ENCODE results near the gene COMP. TPM values are rescaled to one million over a fixed set of nuclear protein-coding genes. Genes with fewer than 3 reads are reported as not detected.

COMP gene
- polyA plus RNA-seq, 3 donors = 0.24 to 3.4 (median 0.52) TPM

- no peak overlapping the region for H3K27ac ChIP-seq (ENCODE audit: low read depth, low read length)
Measured at GRCh38 chr19:18774782-18775444, 16.2 kb downstream of the COMP start.

GRCh38 chr19:18774107-18774506, 17.0 kb downstream of the COMP start:
- H3K27ac ChIP-seq (ENCODE audit: low read depth, low read length) = no peak overlapping the region

More at GRCh38 chr19:18774782-18775444, 16.2 kb downstream of the COMP start:
- 94 to 97% (median 95%) methylated on average over 38 to 40 of the region's 40 CpGs for WGBS, 3 donors

DNA sequence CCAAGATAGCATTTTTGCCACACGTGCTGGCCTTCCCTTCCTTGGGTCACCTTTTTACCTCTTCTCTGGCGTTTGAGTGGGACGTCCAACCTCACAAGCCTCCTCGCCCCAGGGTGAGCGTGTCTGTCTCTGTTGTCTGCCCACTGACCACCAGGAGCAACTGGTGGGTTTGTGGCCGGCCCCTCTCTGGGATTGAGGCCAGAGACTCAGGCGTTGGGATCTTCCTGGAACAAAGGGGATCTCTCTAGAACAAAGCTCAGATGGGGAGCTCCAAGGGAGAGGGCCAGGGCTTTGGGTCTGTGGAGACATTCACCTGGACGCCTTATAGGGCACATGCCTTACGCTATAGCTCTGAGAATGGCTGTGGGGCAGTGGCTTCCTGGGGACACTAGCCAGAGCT, 17.4 kb downstream of the COMP start:
- H3K27ac ChIP-seq (ENCODE audit: low read depth, low read length) = no peak overlapping the region
- WGBS, 3 donors = 87 to 94% (median 94%) methylated on average over 9 of the region's 9 CpGs

More at GRCh38 chr19:18774107-18774506, 17.0 kb downstream of the COMP start:
- WGBS, 3 donors = 84 to 95% (median 90%) methylated on average over 11 of the region's 11 CpGs

GRCh38 chr19:18772620-18773587, 18.2 kb downstream of the COMP start:
- 77 to 88% (median 86%) methylated on average over 27 of the region's 27 CpGs for WGBS, 3 donors
- no peak overlapping the region for H3K27ac ChIP-seq (ENCODE audit: low read depth, low read length)

GRCh38 chr19:18771328-18772242, 19.5 kb downstream of the COMP start:
- WGBS, 3 donors = 90 to 93% (median 93%) methylated on average over 34 to 36 of the region's 36 CpGs
- H3K27ac ChIP-seq (ENCODE audit: low read depth, low read length) = no peak overlapping the region

- H3K27ac ChIP-seq (ENCODE audit: low read depth, low read length) = no peak overlapping the region
- WGBS, 3 donors = 81 to 85% (median 82%) methylated on average over 11 to 13 of the region's 13 CpGs
Measured at GRCh38 chr19:18770663-18771327, 20.3 kb downstream of the COMP start.

- 94 to 97% (median 96%) methylated on average over 15 of the region's 15 CpGs for WGBS, 3 donors
- H3K27ac ChIP-seq (ENCODE audit: low read depth, low read length) = no peak overlapping the region
Measured at GRCh38 chr19:18769989-18770528, 21.0 kb downstream of the COMP start.

DNA sequence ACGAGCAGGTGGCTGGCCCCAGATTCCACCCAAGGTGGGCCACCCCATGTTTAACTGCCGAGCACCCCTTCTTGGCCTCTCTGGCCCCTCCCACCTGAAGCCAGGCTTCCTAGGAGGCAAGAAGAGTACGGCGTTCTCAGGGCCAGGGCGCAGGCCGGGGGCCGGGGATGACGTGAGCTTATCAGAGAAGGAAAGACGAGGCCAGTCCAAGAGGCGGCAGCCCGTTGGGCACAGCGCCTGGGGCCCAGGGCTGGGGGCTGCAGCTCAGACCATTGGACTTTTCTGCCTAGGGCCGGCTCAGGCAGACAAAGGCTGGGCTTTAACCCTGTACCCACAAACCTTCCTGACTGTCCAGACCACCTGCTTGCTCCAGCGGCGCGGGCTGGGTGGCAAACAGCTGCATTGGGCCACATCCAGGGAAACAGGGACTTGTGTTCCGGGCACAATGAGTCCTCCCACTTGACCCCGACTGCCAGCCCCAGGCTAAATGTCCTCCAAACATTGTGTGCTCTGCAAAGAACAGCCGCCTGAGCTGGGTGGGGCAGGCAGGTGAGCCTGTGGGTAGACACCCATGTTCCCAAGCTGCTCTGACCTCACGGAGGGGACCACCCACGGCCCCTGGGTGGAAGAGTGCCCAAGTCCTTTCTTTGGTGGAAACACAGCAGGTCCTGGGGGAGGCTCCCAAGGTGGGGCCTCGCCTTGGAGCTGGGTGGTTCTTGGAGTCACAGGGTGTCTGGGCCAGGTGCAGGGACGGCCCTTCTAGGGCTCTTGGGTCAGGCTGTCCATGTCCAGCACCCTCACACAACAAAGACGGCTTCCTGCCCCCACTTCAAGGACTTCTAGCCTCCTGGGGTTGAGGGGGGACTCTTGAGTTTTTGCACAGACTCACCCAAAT, 21.9 kb downstream of the COMP start:
- H3K27ac ChIP-seq (ENCODE audit: low read depth, low read length) = no peak overlapping the region
- 82 to 93% (median 85%) methylated on average over 24 of the region's 24 CpGs for WGBS, 3 donors

DNA sequence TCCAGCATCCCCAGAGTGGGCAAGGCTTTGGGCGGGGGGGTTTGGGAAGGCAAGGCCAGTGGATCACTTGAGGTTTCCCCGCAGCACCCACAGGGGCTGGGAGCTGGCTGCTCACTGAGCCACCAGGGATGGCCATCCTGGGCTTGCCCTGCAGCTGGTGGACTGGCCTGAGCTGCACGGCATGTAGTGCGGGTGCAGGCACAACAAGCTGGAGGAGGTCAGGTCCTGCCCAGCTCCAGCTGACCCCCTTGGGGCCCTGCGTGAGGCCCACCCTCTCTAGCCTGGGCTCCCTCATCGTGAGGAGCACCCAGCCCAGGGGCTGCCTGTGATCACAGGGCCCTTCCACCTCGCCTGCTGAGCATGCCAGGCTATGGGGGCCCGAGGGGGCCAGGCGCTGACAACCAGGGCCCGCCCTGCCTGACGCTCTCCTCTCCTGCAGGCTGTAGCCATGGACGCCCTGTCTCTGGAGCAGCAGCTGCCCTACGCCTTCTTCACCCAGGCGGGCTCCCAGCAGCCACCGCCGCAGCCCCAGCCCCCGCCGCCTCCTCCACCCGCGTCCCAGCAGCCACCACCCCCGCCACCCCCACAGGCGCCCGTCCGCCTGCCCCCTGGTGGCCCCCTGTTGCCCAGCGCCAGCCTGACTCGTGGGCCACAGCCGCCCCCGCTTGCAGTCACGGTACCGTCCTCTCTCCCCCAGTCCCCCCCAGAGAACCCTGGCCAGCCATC, 22.9 kb downstream of the COMP start:
- 86 to 90% (median 87%) methylated on average over 21 to 30 of the region's 30 CpGs for WGBS, 3 donors
- no peak overlapping the region for H3K27ac ChIP-seq (ENCODE audit: low read depth, low read length)

GRCh38 chr19:18765224-18765623, 25.9 kb downstream of the COMP start:
- 56 to 91% (median 80%) methylated on average over 8 of the region's 8 CpGs for WGBS, 3 donors
- no peak overlapping the region for H3K27ac ChIP-seq (ENCODE audit: low read depth, low read length)

DNA sequence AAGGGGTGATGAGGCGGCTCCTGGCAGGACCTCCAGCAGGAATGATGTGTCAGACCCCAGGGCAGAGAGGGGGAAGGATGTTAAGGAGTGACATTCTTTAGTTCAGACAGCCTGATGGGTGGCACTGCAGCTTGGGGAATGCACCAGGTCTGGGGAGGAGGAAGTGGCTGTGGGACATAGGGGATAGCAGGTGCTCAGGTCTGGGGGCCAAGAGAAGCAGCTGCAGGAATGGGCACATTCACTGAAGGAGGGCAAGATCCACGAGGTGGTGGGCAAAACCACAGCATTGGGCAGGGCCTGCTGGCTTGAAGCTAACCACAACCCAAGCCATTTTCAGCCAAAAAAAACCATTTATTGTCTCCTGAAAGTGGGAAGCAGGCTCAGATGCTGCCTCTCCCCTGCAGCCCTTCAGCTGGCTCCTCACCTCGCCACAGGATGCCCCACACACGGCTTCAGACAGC, 26.5 kb downstream of the COMP start:
- 66 to 82% (median 71%) methylated on average over 4 of the region's 4 CpGs for WGBS, 3 donors

GRCh38 chr19:18763674-18764590, 27.2 kb downstream of the COMP start:
- 78 to 91% (median 79%) methylated on average over 40 to 41 of the region's 41 CpGs for WGBS, 3 donors
- no peak overlapping the region for H3K27ac ChIP-seq (ENCODE audit: low read depth, low read length)

More for the DNA sequence above, 26.5 kb downstream of the COMP start:
- no peak overlapping the region for H3K27ac ChIP-seq (ENCODE audit: low read depth, low read length)

DNA sequence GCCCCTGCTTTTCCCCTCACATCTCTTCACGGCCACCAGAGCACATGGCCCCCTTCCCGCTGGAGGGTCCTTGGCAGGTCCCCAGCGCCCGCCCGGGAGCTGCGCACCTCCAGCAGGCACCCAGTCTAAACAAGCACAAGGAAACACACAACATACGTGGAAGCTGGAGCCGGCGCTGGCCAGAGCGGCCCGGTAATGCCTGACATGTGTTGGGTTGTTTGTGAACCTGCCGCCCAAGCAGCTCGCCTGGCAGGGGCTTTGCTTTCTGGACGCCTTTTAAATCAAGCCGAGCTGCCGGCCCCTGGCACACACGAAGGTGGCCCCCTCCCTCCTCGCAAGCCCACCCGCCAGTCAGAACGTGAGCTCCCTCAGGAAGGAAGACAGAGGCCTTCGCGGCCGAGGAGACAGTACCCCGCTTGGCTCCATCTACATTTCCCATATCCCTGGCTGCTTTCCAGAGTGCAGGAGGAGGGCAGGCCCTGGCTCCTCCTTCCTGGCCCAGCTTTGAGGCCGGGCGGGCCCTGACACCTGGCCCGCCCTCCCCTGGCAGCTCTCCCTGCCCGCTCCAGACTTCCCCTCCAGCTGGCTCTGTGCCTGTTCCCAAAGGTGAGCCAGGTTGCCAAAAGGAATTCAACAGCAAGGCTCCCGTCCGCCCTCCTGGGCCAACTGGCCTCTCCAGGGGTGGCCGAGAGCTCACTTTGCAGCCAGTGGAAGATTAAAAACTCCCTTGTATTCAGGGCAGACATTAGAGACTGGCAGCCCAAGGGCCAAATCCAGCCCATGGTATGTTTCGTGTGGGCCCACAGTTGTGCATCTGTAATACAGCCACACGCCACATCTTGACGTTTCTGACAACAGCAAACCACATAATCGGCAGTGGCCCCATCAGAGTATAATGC, 28.7 kb downstream of the COMP start:
- no peak overlapping the region for H3K27ac ChIP-seq (ENCODE audit: low read depth, low read length)
- WGBS, 3 donors = 15 to 44% (median 41%) methylated on average over 34 to 35 of the region's 35 CpGs

- no peak overlapping the region for H3K27ac ChIP-seq (ENCODE audit: low read depth, low read length)
- WGBS, 3 donors = 81 to 90% (median 90%) methylated on average over 14 to 16 of the region's 16 CpGs
Measured at GRCh38 chr19:18761531-18762110, 29.5 kb downstream of the COMP start.

All from adipose tissue (tissue), 3 donors.